Limb (tissue), 2 donors: ENCODE measurements around the gene OCLN.
"Not testable (repeated sequence)": the region's sequence is repeated elsewhere in the genome, so short reads cannot be mapped to it uniquely, and the experiment has no call there.

Experiments
- DNase-seq, 2 donors: peaks; one replicate each; pipeline ENCODE4 v3.0.0-alpha.2; 2016; ENCODE audit errors: extremely low spot score in 2 of 2

OCLN gene

DNA sequence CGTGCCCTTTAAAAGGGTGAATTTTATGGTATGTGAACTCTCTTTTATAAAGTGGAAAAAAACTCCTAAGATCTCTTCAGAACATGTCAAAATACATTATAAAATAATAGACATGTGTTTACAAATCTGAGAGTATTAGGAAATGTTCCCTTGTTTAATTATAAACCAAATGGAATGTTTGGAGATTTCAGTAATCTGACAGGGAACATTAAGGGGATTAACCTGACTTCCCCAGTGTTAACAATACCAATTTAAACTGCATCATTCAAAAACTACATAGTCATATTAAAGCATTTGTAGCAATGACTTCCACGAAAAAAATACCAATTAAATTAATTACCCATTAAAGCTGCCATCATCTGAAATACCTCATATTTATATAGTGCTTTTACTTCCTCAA is 1.6 kb upstream of the OCLN start:
- DNase-seq = no peak

GRCh38 chr5:69491838-69492390 is 676 bp upstream of the OCLN start:
- DNase-seq = no peak

GRCh38 chr5:69492923-69493395 is 369 bp downstream of the OCLN start:
- DNase-seq = no peak

DNA sequence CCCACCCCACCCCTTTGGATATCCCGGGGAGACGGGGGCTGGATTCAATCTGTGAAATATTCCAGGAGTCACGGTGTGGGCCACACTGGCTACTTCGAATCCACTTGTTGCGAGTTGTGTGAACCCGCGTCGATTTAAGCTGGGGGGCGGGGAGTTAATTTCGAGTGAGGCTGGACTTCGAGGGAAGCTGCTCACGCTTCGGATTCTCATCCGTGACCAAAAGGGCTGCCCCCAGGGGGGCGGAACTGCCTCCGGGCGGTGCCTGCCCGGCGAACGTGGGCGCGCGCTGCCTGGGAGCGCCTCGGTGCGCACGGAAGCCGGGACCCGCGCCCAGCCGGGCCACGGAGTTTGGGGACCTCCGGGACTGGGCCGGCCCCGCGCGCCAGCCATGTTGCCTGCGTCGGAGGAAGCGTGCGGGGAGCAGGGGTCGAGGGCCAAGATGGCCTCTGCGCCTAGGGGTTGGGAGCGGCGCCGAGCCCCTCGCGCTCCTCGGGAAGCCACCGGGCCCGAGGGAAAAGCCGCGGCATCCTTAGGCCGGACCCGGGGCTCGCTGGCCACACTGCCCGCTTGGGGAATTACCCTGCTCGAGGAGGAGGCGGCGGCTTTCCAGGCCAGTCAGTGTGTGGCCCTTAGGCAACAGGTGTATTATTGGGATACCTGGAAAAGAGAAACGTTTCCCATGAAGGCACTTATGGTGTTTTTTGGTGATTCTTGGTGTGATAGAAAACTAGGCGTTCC is 975 bp downstream of the OCLN start:
- peak in 1 of 2 donors; percentile 47 for DNase-seq

DNA sequence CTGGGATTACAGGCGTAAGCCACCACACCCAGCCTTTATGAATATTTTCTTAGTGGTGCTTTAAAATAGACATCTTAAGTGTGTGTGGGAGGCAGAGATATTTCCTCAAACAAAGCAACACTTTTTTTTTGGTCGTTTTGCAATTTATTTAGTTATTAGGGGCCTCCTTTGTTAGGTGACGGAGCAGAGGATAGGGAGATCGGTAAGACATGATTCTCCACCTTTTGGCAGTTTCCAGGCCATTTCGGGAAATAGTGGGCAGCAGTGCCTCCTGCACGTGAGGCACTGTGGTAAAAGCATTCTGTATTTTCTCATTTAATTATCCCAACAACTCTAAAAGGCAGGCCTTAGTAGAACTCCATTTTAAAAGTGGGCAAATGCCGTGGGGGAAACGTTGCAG is 1.9 kb downstream of the OCLN start:
- no peak for DNase-seq

DNA sequence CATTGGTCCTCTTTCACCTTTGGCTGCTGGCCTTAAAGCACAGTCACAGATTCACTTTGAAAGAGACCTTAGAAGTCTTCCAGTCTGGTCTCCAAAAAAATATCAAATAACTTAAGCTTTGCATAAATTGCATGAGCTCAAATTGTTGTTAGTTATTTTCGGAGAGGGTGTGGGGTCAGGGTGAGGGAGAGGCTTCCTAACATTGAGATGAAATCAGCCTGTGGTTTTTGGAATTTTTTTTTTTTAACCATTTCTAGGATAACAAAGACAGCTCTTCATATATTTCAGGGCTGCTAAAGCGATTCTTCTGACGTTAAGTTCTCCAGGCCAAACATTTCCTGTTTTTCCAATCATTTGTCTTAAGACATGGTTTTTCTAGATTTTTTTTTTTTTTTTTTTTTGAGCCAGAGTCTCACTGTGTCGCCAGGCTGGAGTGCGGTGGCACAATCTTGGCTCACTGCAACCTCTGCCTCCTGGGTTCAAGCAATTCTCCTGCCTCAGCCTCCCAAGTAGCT is 4.5 kb downstream of the OCLN start:
- no peak for DNase-seq

DNA sequence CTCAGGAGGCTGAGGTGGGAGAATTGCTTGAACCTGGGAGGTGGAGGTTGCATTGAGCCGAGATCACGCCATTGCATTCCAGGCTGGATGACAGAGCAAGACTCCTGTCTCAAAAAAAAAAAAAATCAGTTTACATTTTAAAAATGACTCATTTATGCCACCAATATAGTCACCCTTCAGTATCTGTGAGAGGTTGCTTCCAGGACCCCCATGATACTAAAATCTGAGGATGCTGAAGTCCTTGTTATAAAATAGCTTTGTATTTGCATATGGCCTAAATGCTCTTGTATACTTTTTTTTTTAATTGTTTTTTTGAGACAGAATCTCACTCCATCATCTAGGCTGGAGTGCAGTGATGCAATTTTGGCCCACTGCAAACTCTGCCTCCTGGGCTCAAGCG is 5.8 kb downstream of the OCLN start:
- DNase-seq = no peak

GRCh38 chr5:69502367-69502766 is 9.8 kb downstream of the OCLN start:
- no peak for DNase-seq

DNA sequence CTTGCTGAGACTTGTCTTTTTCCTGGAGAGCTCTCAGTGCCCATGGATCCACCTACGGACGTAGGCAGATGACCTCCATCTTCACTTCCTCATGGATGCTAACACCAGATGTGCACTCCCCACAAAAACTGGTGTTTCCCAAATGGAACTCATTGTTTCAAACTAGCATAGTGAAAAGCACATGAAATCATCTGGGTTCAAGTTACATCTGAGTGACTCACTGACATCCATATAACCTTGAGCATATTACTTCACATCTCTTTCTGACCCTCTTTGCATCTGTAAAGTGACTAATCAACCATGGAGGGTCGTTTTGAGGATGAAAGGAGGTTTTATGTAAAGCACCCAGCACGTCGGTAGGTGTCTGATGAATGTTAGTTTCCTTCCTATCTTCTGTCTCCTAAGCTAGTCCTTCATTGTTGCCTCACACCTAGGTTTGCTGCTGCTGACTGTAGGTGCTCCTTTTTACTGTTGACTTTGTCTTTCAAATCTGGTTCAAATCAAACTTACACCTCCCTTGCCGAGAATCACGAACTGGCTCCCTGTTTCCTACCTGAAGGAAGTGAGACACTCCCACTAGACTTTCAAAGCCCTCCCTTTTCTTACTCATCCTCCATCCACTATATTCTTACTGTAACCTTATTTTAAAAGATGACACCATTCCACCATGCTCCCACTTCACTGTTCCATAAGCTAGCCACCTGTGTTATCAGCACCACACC is 10.3 kb downstream of the OCLN start:
- DNase-seq = no peak

- DNase-seq = no peak
These were observed 11.4 kb downstream of the OCLN start for GRCh38 chr5:69504036-69504435.

GRCh38 chr5:69505306-69505705 is 12.7 kb downstream of the OCLN start:
- DNase-seq = no peak

DNA sequence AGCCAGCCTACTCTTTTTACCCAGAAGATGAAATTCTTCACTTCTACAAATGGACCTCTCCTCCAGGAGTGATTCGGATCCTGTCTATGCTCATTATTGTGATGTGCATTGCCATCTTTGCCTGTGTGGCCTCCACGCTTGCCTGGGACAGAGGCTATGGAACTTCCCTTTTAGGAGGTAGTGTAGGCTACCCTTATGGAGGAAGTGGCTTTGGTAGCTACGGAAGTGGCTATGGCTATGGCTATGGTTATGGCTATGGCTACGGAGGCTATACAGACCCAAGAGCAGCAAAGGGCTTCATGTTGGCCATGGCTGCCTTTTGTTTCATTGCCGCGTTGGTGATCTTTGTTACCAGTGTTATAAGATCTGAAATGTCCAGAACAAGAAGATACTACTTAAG is 16.6 kb downstream of the OCLN start:
- DNase-seq = no peak

DNA sequence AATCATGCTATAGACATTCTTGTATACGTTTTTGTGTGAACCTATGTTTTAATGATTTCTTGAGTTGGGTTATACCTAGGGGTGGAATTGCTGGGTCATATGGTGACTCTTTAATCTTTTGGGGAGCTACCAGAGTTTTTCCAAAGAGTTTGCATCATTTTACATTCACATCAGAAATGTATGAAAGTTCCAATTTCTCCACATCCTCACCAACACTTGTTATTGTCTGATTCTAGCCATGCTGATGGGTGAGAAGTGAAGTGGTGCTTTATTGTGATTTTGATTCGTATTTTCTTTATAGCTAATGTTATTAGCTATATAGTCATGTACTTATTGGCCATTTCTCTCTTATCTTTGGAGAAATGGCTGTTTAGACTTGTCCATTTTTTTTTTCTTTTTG is 18.1 kb downstream of the OCLN start:
- no peak for DNase-seq

- DNase-seq = no peak
These were observed 20.2 kb downstream of the OCLN start for GRCh38 chr5:69512740-69513260.

DNA sequence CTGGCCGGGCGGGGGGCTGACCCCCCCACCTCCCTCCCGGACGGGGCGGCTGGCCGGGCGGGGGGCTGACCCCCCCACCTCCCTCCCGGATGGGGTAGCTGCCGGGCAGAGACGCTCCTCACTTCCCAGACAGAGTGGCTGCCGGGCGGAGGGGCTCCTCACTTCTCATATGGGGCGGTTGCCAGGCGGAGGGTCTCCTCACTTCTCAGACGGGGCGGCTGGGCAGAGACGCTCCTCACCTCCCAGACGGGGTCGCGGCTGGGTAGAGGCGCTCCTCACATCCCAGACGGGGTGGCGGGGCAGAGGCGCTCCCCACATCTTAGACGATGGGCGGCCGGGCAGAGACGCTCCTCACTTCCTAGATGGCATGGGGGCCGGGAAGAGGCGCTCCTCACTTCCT is 23.0 kb downstream of the OCLN start:
- not testable (repeated sequence) for DNase-seq

GRCh38 chr5:69516769-69517168 is 24.2 kb downstream of the OCLN start:
- no peak for DNase-seq

DNA sequence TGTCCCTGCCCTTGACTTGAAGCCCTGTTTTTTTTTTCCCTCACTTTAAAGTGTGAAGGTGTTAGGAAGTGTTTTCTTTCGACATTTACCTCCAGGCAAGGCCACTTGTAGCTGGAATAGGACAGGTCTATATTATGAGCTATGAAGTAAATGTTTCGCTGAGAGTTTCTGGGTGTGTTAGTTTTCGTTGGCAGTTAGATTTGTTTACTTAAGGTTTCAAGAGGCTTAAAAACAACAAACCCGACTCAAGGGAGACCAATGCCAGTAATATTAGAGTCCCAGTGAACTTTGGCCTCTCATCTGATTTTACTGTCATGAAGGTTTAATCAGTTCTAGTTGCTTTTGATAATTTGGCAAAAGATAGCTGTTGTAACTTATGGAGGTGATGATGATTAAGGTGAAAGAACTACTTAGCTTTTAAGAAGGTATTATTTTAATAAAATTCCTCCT is 25.2 kb downstream of the OCLN start:
- no peak for DNase-seq

DNA sequence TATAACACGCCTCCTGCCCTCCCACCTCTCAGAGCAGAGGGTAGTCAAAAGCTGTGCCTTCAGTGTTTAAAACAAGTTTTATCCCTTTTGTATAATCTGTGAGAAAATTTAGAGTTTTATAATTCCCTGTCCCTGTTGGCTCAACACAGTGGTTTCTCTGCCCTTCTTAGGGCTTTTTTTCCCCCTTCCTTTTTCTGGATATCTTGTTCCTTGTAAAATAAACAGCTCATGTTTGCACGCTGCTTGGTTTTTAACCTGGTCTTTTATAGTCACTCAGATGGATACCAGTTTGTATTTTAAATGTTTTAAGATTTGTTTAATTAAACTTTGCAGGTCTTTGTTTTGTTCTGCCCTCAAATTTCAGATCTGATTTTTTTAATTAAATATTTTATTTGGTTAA is 26.7 kb downstream of the OCLN start:
- no peak for DNase-seq

- no peak for DNase-seq
These were observed 29.4 kb downstream of the OCLN start for GRCh38 chr5:69522035-69522434.

GRCh38 chr5:69525490-69525889 is 32.9 kb downstream of the OCLN start:
- no peak for DNase-seq

DNA sequence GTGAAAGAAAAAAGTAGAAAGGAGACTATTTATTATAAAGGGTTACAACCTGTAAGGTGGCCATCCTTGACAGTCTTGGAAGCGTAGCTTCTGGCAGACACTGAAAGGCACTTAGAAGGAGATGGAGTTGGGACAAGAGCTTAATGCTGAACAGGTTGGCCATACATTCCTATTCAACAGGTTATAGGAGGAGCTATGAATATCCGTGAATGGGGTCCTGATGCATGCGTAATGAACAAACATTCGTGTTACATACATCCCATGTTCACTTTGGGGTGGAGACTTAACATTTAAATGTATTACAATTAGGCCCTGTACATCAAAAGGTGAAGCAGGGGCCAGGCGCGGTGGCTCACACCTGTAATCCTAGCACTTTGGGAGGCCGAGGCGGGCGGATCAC is 34.1 kb downstream of the OCLN start:
- no peak for DNase-seq

DNA sequence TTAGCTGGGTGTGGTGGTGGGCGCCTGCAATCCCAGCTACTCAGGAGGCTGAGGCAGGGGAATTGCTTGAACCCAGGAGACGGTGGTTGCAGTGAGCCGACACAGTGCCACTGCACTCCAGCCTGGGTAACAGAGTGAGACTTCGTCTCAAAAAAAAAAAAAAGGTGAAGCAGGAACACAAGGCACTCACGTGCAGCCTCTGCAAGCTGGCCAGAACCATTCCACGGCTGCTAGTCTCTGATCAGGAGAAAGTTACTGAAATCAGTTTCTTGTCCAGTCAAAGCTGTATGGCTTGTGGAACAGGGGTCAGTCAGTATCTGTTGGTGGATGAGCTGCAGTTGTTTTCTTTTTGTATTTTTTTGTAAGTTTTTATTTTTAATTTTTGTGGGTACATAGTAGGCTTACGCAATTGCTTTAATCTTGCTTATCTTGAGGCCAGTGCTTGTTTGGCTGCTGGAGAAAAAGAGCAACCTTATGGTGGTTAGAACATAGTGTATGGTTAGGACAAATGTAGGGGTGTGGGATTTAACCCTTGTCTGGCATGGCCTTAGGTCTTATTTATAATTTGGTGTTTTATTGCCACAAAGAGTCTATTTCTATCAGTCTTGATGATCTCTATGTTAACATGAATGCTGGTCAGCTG is 34.7 kb downstream of the OCLN start:
- no peak for DNase-seq
